A673 (cell line): Measurements from ENCODE around the gene SRD5A3.

ENCODE experiments used
- EZH2 ChIP-seq: fragments of 200-600 bp; sonication (generic); IDR thresholded peaks from 2 replicates; pipeline ENCODE4 v1.6.1; 2017; ENCODE audit warnings: borderline replicate concordance, low read depth, mild to moderate bottlenecking, mixed read lengths, antibody characterized with exemption, low read length; ENCODE audit not compliant: poor library complexity, severe bottlenecking
- TF ChIP-seq, protein P1 (sequence below): fragments of 300-800, 200-600 bp; sonication (generic); conservative IDR thresholded peaks from 2 replicates; pipeline ENCODE4 v1.5.1; 2017; ENCODE audit warnings: low read depth, mild to moderate bottlenecking, antibody characterized with exemption, low read length, moderate library complexity, mixed read lengths

DNA sequence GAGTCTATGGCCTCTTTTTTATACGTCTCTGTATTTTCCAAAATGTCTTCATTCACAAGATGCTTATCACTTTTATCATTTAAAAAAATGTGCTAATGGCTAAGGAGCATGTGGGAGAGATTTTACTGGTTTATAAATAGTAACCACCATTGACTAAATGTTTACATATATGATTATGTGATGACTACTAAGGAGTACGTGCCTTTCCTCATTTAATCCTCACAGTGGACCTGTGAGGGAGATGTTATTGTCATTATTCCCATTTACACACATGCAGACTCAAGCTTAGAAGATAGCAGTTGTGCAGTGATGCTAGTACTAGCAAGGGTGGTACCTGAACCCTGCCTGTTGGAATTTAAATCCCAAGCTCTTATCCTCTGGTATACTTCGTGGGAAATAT is 2.4 kb downstream of the SRD5A3 start:
- TF ChIP-seq, protein P1, sequence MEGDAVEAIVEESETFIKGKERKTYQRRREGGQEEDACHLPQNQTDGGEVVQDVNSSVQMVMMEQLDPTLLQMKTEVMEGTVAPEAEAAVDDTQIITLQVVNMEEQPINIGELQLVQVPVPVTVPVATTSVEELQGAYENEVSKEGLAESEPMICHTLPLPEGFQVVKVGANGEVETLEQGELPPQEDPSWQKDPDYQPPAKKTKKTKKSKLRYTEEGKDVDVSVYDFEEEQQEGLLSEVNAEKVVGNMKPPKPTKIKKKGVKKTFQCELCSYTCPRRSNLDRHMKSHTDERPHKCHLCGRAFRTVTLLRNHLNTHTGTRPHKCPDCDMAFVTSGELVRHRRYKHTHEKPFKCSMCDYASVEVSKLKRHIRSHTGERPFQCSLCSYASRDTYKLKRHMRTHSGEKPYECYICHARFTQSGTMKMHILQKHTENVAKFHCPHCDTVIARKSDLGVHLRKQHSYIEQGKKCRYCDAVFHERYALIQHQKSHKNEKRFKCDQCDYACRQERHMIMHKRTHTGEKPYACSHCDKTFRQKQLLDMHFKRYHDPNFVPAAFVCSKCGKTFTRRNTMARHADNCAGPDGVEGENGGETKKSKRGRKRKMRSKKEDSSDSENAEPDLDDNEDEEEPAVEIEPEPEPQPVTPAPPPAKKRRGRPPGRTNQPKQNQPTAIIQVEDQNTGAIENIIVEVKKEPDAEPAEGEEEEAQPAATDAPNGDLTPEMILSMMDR, result no peak
- no peak for TF ChIP-seq EZH2
